SU-DHL-6 (cell line): Measurements from ENCODE around the gene LRRC3.

Experiments used
- H2AFZ ChIP-seq: fragments of 200-600 bp; sonication (generic); 2 replicates; pipeline ENCODE4 v1.6.1; 2014; ENCODE audit warnings: low read depth, mild to moderate bottlenecking, moderate library complexity, mixed read lengths, antibody characterized with exemption, low read length; ENCODE audit not compliant: severe bottlenecking
- H3F3A ChIP-seq: fragments of 200-600 bp; shearing (Covaris generic); 2 replicates; pipeline ENCODE4 v1.6.0; 2016; ENCODE audit warnings: antibody characterized with exemption, mild to moderate bottlenecking; ENCODE audit not compliant: insufficient read depth
- H3K27ac ChIP-seq: fragments of 200-600 bp; sonication (generic); 2 replicates; pipeline ENCODE4 v1.5.1; 2016; ENCODE audit warnings: low read depth, mild to moderate bottlenecking, low read length, moderate library complexity, mixed read lengths
- H3K27me3 ChIP-seq: fragments of 200-600 bp; sonication (generic), shearing (Covaris generic); 2 replicates; pipeline ENCODE4 v1.6.0; 2014; ENCODE audit warnings: mild to moderate bottlenecking, low read length
- H3K36me3 ChIP-seq: fragments of 200-600 bp; sonication (generic); 2 replicates; pipeline ENCODE4 v1.6.1; 2014; ENCODE audit warnings: mild to moderate bottlenecking, low read length, mixed read lengths
- H3K4me2 ChIP-seq: fragments of 300-600, 200-600 bp; shearing (Covaris generic), sonication (generic); 2 replicates; pipeline ENCODE4 v1.6.0; 2014; ENCODE audit warnings: low read length, low read depth, mild to moderate bottlenecking; ENCODE audit not compliant: poor library complexity, severe bottlenecking
- H3K4me3 ChIP-seq: fragments of 200-600 bp; sonication (generic); 2 replicates; pipeline ENCODE4 v1.5.1; 2014; ENCODE audit warnings: antibody characterized with exemption, low read length, mild to moderate bottlenecking, mixed read lengths; ENCODE audit not compliant: insufficient read depth, poor library complexity, severe bottlenecking
- H3K79me2 ChIP-seq: fragments of 200-600 bp; sonication (generic); 2 replicates; pipeline ENCODE4 v1.6.1; 2014; ENCODE audit warnings: mild to moderate bottlenecking, low read length, moderate library complexity; ENCODE audit not compliant: insufficient read depth
- H3K9ac ChIP-seq: fragments of 200-600 bp; sonication (generic); 2 replicates; pipeline ENCODE4 v1.7.0; 2014; ENCODE audit warnings: mild to moderate bottlenecking, low read length
- H3K9me2 ChIP-seq: fragments of 200-600 bp; sonication (generic); replicated peaks from 2 replicates; pipeline ENCODE4 v1.6.1; 2014; ENCODE audit warnings: low read length; ENCODE audit not compliant: insufficient read depth
- H3K9me3 ChIP-seq: fragments of 200-600 bp; sonication (generic); 2 replicates; pipeline ENCODE4 v1.6.1; 2014; ENCODE audit warnings: low read length, mixed read lengths; ENCODE audit not compliant: insufficient read depth
- H4K20me1 ChIP-seq: fragments of 200-600 bp; sonication (generic); 2 replicates; pipeline ENCODE4 v1.6.1; 2014; ENCODE audit warnings: low read depth, mild to moderate bottlenecking, antibody characterized with exemption, low read length, moderate library complexity, mixed read lengths
- EZH2phosphoT487 ChIP-seq: fragments of 200-600 bp; sonication (generic), shearing (Covaris generic); conservative IDR thresholded peaks from 2 replicates; pipeline ENCODE4 v1.6.1; 2018; ENCODE audit warnings: mild to moderate bottlenecking, antibody characterized with exemption, low read length, moderate library complexity, mixed read lengths
- TF ChIP-seq, protein P1 (sequence below): fragments of 200-600 bp; sonication (generic); IDR thresholded peaks from one replicate; pipeline ENCODE4 v1.5.1; 2017; ENCODE audit warnings: antibody characterized with exemption, mild to moderate bottlenecking, low read length, moderate library complexity; ENCODE audit not compliant: insufficient read depth, poor library complexity, severe bottlenecking

The LRRC3 gene

DNA sequence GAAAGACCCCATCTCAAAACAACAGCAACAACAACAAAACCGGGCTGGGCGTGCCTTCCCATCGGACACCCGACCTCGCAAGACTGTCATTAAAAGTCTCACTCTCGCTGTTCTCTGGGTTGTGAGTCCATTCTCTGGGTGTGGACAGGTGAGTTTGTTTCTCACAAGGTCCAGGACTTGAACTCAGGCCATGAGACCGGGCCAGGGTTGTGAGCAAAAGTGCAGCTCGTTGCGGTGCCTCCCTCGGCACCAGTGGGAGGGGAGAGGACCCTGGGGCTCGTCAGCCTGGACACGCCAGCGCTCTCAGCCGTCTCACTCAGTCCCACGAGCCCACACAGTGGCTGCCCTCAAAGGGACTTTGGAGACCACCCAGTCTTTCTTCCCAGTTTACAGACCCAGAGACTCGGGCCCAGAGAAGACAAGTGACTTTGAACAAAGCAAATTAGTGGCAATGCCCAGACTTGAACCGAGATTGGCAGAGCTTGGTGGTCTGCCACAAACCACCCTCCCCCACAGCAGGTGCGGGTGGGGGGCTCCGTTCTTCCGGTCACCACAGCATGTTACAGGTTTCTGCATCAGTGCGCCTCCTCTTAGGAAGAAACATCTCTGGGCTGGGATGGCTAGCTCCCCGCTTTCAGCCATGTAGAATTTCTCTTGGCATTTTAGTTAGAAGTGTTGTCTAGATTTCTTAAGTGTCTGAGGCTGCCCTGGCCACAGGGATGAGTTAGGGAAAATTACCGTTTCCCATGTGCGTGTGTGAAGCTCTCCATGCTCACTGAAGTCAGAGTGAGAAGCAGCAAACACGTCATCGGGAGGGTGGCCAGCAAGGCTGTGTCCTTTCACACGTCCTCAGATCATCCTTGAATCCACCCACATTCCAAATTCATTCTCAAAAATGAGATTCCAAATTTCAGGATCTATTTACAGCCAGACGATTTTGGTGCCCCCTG lies 28.3 kb downstream of the LRRC3 start:
- no peaks in the 10 kb centered on the region for H3K9me3 ChIP-seq
- no peak overlapping the region for H3K4me2 ChIP-seq
- H4K20me1 ChIP-seq, result no peaks in the 10 kb centered on the region
- H3K27me3 ChIP-seq, result no peaks in the 10 kb centered on the region
- no peaks in the 10 kb centered on the region for H3K79me2 ChIP-seq
- H3K9me2 ChIP-seq, result no peaks in the 10 kb centered on the region
- no peaks in the 10 kb centered on the region for H3K36me3 ChIP-seq
- no peaks in the 10 kb centered on the region for H3F3A ChIP-seq
- no peak overlapping the region for H3K4me3 ChIP-seq
- H2AFZ ChIP-seq, result no peak overlapping the region
- H3K27ac ChIP-seq, result no peak overlapping the region
- H3K9ac ChIP-seq, result no peak overlapping the region
- TF ChIP-seq, protein P1, sequence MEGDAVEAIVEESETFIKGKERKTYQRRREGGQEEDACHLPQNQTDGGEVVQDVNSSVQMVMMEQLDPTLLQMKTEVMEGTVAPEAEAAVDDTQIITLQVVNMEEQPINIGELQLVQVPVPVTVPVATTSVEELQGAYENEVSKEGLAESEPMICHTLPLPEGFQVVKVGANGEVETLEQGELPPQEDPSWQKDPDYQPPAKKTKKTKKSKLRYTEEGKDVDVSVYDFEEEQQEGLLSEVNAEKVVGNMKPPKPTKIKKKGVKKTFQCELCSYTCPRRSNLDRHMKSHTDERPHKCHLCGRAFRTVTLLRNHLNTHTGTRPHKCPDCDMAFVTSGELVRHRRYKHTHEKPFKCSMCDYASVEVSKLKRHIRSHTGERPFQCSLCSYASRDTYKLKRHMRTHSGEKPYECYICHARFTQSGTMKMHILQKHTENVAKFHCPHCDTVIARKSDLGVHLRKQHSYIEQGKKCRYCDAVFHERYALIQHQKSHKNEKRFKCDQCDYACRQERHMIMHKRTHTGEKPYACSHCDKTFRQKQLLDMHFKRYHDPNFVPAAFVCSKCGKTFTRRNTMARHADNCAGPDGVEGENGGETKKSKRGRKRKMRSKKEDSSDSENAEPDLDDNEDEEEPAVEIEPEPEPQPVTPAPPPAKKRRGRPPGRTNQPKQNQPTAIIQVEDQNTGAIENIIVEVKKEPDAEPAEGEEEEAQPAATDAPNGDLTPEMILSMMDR, result no peak
- no peak for TF ChIP-seq EZH2phosphoT487

DNA sequence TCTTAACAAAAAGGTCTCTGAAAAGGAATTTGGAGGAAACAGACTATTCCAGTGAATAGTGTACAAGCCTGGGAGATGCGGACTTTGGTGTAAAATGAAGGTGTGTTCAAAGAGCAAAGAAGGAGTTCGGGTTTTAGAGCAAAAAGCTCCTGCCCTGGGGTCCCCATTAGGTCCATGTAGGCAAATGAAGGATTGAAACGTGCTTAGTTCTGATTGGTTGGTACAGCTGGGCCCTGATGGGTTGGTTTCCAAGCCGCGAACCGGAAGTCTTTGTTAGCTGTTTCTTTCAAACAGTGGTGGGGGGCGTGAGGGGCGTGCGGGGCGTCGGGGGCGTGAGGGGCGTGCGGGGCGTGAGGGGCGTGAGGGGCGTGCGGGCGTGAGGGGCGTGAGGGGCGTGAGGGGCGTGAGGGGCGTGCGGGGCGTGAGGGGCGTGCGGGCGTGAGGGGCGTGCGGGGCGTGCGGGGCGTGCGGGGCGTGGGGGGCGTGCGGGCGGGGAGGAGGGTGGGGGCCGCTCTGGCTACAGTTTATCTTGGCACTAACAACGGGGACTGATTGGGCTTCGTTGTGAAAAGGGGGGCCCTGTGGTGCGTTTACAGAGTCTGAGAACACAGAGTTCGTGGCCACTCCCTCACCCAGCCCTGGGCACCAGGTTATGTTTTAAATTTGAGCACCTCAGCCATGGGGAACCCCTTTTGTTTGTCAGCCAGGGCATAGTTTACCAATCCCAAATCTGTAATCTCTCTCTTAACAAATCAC lies 29.4 kb downstream of the LRRC3 start:
- Histone ChIP-seq H3K4me2 (no peak overlapping the region), H3K36me3 (no peaks in the 10 kb centered on the region), H3K79me2 (no peaks in the 10 kb centered on the region), H3K27me3 (no peaks in the 10 kb centered on the region), H3K9me2 (no peaks in the 10 kb centered on the region), H3F3A (no peaks in the 10 kb centered on the region), H3K9me3 (no peaks in the 10 kb centered on the region), H2AFZ (no peak overlapping the region), H3K27ac (no peak overlapping the region), H3K9ac (no peak overlapping the region), H4K20me1 (no peaks in the 10 kb centered on the region), H3K4me3 (no peak overlapping the region)
- TF ChIP-seq, protein P1, result no peak
- TF ChIP-seq EZH2phosphoT487, result no peak

DNA sequence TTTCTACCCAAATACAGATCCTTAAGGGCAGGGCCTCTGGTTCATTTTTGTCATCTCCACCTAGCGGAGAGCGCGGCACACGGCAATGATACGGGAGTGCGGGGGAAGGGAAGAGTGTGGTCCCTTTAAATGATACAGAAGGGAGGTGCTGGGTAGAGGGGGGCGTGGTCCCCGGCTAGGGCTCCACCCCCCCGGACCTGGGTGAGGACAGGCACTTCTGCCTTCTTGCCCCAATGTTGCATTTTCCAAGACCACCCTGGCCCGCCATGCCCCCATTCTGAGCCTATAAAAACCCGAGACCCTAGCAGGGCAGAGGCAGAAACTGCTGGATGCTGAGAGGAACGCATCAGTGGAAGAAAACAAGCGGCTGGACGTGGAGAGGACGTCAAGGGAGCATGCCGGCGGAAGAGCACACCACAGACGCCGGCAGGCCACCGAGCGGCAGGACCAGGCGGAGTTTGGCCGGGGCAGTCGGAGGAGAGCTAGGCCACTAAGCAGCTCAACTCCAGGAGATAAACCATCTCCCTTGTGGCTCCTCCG lies 30.0 kb downstream of the LRRC3 start:
- H3K27ac ChIP-seq, result no peak overlapping the region
- H3K4me2 ChIP-seq, result no peak overlapping the region
- no peaks in the 10 kb centered on the region for H3K79me2 ChIP-seq
- H3K9me2 ChIP-seq, result no peaks in the 10 kb centered on the region
- no peaks in the 10 kb centered on the region for H3K36me3 ChIP-seq
- H2AFZ ChIP-seq, result no peak overlapping the region
- H3F3A ChIP-seq, result no peaks in the 10 kb centered on the region
- TF ChIP-seq, protein P1, result no peak
- no peak overlapping the region for H3K9ac ChIP-seq
- no peaks in the 10 kb centered on the region for H3K9me3 ChIP-seq
- no peaks in the 10 kb centered on the region for H3K27me3 ChIP-seq
- no peaks in the 10 kb centered on the region for H4K20me1 ChIP-seq
- no peak overlapping the region for H3K4me3 ChIP-seq
